Esophagus squamous epithelium (tissue), 4 donors: ENCODE data around the gene RCSD1.

ENCODE experiments used
- POLR2A ChIP-seq, 4 donors: fragments of 450-650 bp; IDR thresholded peaks; one replicate each; pipeline ENCODE4 v1.6.1; 2017; ENCODE audit warnings: antibody characterized with exemption in 4 of 4, mild to moderate bottlenecking in 4 of 4, moderate library complexity in 3 of 4
- TF ChIP-seq, protein P1 (sequence below), 6 experiments: fragments of 450-650 bp in 4 of 6; fragments of 200-600 bp in 2 of 6; sonication (generic) in 2 of 6; IDR thresholded peaks; one replicate each; pipeline ENCODE4 v1.5.1; 2016 to 2019; ENCODE audit warnings: antibody characterized with exemption in 6 of 6, mild to moderate bottlenecking in 4 of 6, moderate library complexity in 4 of 6

DNA sequence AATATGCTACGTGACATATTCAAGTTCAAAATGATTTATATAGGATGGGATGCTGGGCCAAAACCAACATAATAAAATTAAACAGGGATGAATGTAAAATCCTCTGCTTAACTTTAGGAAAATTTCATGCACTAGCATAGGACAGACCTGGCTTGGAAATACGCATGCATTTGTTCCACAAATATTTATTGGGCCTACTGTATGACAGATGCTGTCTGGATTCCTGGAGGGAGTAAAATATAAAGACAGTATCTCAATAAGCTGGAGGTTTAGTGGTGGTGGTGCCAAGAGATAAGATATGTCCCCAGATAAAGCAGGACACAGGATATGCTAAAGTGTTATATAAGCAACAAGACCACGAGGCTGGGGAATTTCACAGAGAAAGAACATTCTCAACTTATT, 15.1 kb downstream of the RCSD1 start:
- TF ChIP-seq, protein P1, sequence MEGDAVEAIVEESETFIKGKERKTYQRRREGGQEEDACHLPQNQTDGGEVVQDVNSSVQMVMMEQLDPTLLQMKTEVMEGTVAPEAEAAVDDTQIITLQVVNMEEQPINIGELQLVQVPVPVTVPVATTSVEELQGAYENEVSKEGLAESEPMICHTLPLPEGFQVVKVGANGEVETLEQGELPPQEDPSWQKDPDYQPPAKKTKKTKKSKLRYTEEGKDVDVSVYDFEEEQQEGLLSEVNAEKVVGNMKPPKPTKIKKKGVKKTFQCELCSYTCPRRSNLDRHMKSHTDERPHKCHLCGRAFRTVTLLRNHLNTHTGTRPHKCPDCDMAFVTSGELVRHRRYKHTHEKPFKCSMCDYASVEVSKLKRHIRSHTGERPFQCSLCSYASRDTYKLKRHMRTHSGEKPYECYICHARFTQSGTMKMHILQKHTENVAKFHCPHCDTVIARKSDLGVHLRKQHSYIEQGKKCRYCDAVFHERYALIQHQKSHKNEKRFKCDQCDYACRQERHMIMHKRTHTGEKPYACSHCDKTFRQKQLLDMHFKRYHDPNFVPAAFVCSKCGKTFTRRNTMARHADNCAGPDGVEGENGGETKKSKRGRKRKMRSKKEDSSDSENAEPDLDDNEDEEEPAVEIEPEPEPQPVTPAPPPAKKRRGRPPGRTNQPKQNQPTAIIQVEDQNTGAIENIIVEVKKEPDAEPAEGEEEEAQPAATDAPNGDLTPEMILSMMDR (IDR thresholded peaks at IDR 0.05), result no peak
- no peak for TF ChIP-seq POLR2A (IDR thresholded peaks at IDR 0.05)
